ENCODE results near the gene STIMATE.

The STIMATE gene

DNA sequence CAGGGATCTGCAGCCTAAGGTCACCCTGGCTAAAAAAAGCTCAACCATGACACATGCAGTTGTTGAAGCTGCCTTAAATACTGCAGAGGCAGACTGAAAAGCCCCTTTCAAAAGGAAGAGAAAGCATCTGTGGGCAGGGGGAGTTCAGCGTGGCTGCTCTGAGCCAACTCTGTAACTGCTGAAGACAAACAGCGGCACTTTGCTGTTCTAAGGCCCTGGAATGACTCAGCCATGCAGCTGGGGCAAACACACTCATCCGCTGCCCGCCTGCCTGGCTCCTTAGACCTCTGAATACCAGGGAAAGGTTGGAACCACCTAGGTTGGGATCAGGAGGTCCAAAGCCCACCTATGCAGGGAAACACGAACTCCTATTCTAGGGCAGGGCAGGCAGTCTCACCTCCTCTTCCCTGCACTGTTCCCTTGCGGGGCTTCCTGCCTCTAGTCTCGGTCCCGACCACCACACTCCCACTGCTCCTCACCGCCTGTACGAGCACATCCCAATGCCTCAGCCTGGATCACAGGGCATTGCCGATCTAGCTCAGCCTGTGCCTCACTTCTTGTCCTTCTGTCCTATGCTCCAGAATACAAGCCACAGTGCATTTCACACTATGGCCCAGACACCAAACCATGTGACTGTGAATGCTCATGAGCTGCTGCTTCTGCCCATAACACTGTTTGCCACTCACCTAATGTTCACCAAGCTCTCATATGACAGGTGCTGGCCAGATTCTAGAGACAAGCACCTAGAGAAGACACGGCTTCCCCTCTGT is 56.0 kb downstream of the STIMATE start:
- DNase-seq (ENCODE audit: low read depth), result no peak

DNA sequence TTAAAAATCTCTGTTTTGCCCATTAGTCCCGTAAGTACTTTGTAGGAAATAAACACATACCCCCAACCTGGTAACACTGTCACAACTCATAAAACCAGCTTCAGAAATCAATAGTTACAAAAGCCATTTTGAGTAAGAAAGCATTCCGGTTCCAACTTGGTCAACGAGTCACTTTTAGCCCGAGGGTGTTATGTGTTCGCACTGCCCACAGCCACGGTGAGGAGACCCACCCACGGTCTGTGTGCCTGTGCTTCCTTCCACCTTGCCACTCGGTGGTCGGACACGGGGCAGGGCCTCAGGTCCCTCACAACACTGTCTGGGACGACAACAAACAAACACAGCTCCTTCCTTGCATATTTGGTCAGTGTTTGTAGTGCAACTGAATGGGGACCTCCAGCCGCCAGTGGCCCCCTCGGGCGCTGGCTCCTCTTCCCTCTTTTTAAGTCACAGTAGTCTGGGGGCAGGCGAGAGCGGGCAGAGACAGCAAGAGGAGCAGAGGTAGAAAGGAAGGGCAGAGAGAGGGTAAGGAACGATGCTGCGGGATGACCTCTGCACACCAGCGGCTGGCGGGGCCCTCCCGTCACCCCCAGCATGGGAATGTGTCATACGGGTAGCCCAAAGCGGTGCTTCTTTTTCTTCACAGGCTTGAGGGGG is 57.3 kb downstream of the STIMATE start:
- no peak for DNase-seq (ENCODE audit: low read depth)

DNA sequence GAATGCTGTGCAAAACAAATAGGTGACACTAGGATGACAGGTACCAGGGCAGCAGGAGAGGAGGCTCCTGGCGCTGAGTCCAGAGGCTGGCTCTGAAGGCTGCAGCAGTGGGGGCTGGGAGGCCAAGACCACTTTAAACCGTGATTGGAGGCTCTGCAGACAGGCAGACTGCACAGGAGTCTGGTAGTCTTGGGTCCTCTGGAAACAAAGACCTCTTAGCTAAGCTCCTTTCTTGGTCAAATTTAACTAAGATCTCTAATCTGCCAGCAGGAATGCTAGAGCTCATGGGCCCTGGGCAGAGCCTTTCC is 58.1 kb downstream of the STIMATE start:
- DNase-seq (ENCODE audit: low read depth), result no peak

DNA sequence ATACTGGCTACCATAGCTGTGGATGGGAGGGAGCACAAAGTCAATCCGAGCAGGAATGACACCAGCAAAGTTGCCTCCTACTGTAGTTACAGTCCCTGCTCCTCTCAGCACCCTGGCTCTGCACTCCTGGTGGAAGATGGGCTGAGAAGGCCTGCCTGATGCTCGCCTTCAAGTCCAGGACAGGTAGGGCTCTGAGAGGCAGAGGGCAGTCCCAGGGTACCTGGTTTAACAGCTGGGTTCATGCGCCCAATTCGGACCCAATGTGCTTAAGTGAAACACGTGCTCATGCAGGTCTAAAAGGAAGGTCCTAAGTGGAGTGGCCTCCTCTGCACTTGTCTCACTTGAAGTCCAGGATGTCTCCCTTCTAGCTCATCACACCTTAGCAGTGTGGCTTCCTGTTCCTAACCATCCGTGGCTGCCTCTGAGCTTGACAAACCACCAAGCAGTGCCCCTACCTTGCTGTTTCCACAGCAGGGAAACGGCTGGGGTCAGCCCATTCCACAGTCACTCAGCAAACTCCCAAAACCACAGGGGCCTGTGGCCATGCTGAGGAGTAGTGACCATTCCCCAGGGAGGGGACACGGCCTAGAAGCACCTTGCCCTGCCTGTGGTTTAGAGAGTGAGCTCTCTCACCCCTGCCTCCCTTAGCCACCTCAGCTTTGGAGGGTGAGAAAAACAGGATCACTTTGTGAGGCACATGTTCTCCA is 58.6 kb downstream of the STIMATE start:
- no peak for DNase-seq (ENCODE audit: low read depth)

DNA sequence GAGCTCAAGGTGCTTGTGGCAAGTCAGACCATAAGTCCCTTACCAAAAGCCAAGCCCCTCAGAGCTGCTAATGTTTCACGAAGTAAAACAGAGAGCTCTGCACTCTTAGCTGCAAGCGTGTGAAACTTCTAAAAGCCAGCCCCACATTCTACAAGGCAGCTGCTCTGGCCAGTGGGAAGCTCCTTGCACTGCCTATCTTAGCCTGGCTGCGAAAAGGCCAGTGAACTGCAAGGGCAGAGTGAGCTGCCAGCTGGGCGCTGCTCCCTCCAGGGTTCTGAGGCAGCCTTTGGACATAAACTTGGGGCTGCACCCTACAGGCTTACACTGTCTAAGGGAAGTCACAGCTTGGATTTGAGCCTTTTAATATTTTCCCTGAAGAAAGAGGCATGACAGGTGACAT is 60.4 kb downstream of the STIMATE start:
- no peak for DNase-seq (ENCODE audit: low read depth)

DNA sequence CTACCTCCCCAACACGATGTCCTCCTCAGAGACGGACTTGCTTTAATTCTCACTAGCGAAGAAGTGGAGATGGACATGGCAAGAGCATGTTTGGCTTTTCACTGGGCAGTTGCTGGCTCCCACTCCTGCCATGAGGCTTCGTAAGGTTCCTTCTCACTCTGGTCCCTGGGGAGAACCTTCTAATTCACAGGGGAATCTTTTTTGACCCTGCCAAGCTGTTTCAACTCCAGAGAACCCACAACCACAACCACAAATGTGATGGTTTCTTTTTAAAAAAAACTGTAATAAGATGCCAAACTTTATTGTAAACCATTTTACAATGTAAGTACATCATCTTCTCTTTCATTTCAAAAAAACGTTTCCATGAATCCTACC is 60.9 kb downstream of the STIMATE start:
- no peak for DNase-seq (ENCODE audit: low read depth)

DNA sequence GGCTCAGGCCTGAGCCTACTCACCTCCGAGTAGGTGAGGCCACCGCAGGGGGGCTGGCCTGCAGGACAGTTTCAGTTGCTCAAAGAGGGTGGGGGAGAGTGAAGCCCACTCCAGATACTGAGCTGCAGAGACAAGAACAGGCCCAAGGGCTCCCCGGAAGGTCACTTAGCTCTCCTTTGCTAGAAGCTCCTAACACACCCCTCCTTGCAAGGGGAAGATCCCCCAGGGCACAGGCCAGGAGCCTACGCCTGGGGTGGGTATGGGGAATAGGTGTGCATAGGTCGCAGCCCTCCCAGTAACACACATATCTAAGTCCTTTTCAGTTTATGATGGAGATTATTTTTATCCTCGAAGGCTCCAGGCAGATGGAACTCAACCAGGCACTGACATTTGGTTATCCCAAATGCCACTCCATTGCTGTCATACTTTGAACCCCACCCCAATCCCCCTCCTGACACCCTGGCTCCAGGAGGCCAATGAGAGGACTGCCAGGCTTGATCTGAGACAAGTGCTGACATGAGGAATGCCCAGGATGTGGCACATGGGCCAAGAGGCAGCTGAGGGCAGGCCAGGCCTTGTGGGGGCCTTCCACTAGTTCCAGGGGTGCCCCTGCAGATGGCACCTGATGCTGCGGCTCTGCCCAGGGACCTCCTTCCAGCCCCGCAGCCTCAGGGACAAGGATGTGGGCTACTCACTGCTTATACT is 61.4 kb downstream of the STIMATE start:
- no peak for DNase-seq (ENCODE audit: low read depth)

DNA sequence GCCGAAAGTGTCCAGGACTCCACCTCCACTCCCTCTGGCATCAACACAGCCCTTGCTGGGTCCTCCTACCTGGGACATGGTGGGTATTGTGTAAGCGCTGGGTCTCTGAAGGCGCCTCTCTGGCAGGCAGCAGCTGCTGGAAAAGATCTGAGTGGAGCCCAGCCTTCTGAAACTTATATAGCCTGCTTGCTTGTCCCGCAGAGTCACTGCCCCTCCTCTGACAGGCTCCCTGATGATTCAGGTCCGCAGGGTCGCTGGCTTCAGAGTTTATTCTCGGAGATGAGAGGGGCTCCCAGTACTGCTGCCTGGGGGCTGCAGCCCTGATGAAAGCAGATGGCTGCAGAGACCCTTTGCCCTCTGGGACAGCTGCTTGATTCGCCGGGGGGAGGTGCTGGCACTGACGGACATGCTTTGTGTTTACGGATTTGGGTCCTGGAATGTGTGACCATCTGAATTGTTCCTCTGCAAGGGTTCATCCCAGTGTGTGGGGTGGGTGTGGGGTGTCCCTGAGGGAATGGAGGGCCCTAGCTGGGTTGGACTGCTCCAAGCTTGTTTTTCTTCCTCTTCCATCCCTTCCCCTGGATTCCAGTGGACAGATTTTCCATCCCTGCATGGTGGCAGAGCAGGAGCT is 62.4 kb downstream of the STIMATE start, which contains the start of gene MUSTN1:
Gene MUSTN1 (minus strand): TSS at position 149 of the 631 bp plus-strand sequence. CDS start 71 bp downstream, at position 78.
- DNase-seq (ENCODE audit: low read depth), result no peak

DNA sequence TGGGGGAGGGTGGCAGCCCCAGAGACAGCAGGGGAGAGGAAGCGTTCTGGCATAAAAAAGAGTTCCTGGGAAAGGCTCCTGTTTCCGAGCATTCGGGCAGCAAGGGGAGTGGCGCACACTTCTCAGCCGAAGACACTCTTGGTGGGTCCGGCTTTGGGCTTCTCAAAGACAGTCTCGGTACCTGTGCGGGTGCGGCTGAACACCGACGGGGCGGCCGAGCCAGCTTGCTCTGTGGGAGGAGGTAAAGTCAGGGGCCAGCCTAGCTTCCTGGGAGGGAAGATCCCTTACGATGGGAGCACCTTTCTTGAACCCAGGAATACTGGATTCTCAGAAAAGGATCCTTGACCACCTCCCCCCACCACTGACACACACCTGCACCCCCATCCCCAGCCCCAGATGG is 64.1 kb downstream of the STIMATE start:
- no peak for DNase-seq (ENCODE audit: low read depth)

DNA sequence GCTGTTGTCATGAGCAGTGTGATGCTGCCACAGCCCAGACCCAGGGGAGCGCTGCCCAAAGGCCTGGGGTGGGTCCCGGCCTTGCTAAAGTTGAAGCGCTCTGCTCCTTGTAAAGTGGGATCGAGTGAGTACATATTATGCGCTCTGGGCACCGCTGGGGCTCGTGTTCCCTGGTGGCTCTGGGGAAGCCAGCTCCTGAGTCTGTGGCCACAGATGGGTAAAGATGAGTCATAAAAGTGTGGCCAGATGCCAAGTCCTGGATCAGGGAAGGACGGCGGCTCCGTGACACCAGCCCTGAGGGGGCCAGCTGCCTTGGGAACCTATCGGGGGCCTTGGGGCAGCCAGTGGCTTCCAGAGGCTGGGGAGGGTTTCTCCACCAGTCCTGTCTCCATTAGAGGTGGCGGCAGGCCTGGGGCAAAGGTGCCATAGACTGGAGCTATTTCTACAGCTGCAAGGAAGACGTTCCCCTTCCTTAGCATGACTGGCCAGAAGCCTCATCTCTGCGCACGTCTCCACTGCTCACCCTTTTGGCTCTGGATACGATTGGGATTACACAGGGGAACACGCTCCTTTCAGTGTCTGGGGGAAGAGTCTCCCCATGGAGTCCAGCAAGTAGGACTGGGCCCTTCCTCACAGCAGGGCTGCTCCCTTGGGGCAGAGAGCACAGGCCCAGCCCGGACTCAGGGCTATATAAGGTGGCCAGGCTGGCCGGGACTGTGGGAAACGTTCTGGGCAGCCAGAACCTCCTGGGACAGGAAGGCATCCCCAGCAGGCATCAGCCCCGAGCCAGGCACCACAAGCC is 65.6 kb downstream of the STIMATE start:
- DNase-seq (ENCODE audit: low read depth), result no peak

DNA sequence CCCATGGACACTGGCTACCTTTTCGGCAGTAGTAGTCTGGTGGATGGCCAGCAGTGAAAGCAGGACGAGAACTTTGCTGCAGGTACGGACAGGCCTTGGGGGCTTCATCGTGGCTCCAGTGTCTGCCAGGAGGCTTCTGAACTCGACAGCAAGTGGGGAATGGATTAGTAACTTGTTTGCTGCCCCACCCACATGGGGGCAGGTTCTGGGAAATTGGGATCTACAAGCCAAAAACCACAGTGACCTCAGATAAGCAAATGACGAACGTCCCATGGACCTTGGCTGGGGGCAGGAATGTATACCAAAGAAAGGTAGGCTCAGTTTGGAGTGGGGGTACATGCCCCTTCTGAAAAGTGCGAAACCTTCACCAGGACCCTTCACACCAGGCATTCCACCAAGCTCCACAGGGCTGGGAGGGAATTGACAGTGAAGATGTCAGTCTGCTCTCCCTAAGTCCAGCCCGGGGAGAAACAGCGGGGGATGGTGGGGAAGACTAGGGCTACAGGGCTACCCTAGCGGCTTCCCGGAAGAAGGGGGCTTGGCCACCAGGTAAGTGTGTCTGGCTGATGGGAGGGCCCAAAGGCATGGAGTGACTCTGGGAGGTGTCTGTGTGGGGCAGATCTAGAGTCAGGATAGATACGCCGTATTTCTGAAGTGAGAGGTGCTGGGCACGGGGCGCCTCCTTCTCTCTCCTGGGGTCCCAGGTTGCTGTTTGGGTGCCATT is 66.7 kb downstream of the STIMATE start, which contains the start of gene ITIH4:
Gene ITIH4 (minus strand): TSS at position 138 of the 724 bp plus-strand sequence. CDS start 30 bp downstream, at position 108.
- DNase-seq (ENCODE audit: low read depth), result no peak

DNA sequence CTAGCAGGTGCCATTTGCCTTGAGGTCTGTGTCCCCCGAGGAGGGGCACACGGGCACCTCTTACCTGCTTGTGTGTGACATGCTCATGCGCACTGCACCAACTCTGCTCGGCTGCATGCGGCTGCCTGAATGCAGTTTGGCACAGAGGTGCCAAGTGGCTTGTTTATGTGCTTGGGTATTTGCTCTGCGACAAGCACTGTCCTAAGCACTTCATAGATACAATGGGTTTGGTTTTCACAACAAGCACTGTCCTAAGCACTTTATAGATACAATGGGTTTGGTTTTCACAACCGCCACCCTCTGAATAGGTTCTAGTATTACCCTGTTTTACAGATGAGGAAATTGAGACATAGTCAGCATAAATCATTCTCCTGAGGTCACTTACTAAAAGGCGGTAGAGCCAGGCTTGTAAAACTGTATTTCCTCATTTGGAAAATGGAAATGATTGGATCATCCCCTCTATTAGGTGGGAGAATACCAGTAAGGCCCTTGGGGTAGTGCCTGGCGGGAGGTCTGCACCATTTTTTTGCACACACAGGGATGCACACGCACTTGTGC is 67.4 kb downstream of the STIMATE start:
- no peak for DNase-seq (ENCODE audit: low read depth)

DNA sequence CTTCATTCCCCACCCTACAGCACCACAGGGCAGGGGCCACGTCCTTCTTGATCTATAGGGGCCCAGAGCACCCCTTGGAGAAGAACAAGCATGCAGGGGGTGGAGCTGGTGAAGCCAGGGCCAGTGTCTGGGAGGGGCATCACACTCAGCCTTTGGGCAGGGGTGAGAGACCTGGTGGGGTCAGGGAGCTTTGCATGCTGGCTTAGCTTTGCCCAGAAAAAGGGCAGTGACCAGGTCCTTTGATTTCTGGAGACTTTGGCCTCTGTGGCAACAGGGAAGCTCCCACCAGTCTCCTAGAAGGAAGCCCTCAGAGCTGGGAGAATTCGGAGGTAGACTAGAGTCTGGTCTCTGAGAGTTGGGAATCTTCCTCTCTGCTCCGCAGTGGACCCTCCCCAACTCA is 67.9 kb downstream of the STIMATE start:
- DNase-seq (ENCODE audit: low read depth), result no peak

DNA sequence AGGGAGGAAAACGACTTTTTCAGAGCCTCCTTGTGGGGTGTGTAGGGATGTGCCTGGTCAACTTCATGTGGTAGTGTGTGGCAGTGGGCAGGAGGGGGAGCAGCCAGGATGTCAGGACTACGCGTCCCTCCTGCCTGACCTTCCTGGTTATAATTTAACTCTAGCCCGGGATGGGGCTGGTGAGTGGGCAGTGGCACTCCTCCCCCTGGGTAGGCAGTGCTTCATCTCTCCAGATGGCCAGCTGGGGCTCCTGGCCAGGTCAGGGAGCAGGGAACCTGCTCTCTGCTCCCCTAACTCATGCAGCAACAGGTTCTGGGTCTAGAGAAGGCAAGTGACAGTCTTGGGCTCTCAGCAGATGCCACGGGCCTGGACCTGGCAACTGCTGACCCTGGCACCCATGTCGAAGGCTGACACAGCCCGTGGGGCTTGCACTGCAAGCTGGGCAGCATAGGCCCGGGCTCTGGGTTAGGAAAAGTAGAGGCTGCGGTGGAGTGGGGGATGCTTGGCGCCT is 69.4 kb downstream of the STIMATE start:
- DNase-seq (ENCODE audit: low read depth), result no peak

DNA sequence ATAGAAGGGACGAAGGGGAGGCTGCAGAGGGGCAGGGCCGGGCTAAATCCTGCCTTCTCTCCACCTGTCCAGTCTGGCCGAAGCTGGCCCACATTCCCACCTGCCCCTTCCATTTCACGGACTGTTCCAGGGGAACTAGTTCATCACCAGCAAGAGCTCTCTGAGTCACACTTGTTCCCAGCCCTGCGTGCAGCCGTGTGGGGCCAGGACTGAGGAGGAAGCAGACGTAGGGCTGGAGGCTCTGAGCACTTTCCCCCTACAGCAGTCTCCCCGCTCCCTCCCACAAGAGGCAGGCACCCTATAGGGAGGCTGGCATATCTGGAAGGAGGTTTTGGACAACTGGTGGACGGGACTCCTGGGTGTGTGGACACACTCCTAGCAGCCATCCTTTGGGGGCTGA is 69.9 kb downstream of the STIMATE start:
- DNase-seq (ENCODE audit: low read depth), result no peak

DNA sequence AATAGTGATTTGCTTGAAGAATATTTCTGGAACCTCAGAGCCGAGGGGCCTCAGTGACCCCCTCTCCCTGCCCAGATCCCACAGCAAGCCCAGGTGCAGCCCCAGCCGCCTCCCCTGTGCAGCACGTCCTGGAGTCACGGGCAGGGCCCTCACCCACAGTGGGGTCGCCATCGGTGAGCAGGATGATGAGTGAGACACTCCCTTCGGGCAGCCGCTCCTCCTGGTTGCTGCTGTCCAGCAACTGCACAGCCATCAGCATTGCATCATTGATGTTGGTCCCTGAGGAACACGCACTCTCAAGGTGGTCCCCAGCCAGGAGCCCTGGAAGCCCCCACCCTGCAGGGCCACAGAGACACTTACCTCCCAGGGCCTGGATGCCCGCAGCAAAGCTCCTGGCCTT is 73.3 kb downstream of the STIMATE start:
- no peak for DNase-seq (ENCODE audit: low read depth)

DNA sequence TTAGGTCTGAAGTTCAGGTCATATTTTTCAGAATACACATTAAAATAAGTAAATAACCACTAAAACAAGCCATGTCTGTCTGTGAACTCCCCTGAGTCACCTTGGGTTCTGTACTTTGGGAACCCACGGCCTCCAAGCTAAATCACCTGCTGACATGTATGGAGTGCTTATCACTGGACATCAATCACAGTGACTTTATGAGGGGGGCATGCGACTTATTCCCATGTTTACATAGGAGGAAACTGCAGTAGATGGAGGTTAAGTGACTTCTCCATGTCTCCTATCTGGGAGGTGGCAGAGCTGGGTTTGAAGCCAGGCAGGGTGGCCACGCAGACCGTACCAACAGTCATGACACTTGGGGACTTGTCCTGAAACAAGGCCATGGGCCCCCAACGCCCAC is 75.0 kb downstream of the STIMATE start:
- no peak for DNase-seq (ENCODE audit: low read depth)

DNA sequence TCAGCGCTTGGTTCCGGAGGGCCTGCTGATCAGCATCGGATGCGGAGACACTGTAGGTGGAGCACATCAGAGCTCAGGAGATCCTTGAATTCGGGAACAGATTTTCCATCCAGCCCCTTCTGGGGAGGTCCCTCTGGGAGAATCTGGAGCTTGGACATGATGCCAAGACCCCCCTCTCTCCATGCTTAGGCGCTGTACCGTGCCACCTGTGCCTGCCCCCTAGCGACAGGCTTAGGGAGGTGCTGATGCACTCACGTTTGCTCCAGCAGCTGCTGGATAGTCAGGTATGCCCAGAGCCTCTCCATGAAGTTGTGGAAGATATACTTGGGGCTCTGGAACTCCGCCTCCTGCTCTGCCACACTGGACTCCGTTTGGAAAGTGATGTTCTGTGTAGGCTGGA is 76.6 kb downstream of the STIMATE start:
- no peak for DNase-seq (ENCODE audit: low read depth)

DNA sequence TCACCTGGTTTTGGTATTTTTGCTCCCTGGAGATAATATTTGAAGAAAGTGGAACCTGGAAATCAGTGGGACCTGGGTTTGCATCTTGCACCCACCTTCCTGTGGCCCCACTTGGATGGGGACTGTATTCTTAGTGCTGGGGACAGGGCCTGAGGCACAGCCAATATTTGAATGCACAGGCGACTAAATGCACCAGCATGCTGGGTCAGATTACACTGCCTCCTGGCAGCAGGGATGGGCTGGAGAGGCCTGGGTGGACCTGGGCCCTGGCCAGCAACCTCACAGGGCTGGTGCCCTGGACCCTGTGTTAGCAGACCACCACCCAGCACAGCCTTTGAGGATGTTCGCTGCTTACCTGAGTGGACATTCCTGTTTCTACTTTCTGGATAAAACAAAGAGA is 77.4 kb downstream of the STIMATE start:
- DNase-seq (ENCODE audit: low read depth), result no peak

DNA sequence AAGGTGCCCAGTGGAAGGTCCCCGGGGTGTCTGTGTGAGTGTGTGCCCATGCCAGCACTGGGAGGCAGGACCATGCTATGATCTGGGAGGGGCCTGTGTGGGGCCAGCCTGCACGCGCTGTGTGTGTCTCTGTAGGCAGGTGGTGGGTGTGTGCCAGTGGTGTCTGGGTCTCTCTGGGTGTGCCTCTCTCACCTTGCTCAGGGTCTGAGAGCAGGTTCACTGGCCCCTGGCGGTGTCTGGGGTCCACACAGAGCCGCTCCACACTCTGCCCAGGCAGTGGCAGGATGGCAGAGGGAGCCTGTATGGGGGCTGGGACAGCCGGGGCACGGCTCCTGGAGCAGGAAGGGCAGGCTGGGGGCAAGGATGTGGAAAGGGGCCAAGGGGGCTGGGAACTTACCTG is 79.5 kb downstream of the STIMATE start:
- DNase-seq (ENCODE audit: low read depth), result no peak

All from activated T-cell treated with anti-CD3 and anti-CD28 coated beads for 1 hour (primary cell).